H1 (cell line): ENCODE measurements around the gene FOXD4L1. TPM values are rescaled to one million over a fixed set of nuclear protein-coding genes. Genes with fewer than 3 reads are reported as not detected.
"Not testable (repeated sequence)": the region's sequence is repeated elsewhere in the genome, so short reads cannot be mapped to it uniquely, and the experiment has no call there.

Experiments
- CTCF ChIA-PET: fragments of 300-600 bp; sonication (Branson Sonifier 250); formaldehyde crosslinking; loops from one replicate; lab custom pipeline; 2021; ENCODE audit not compliant: partially characterized antibody; lab: Charles Lee
- POLR2A ChIA-PET: fragments of 300-600 bp; sonication (Branson Sonifier 250); formaldehyde crosslinking; loops from one replicate; lab custom pipeline; 2021; ENCODE audit warnings: inconsistent platforms; ENCODE audit not compliant: partially characterized antibody; lab: Charles Lee
- DNase-seq, 2 experiments: peaks; one replicate each; pipeline versions ENCODE4 v3.0.0 to v3.0.0-alpha.2; 2010 to 2022; ENCODE audit warnings: low spot score in 2 of 2, low read depth in 1 of 2, mixed read lengths in 1 of 2
- FAIRE-seq: peaks from 2 replicates; lab custom pipeline; 2011; peaks lifted over from hg19 to GRCh38; lab: Jason Lieb, UNC
- H2AFZ ChIP-seq: 2 replicates; pipeline ENCODE4 v1.8.1; 2012; ENCODE audit warnings: low read length, inconsistent platforms
- H2AK5ac ChIP-seq: 2 replicates; pipeline ENCODE4 v1.6.1; 2013; ENCODE audit warnings: low read depth, low read length
- H2BK120ac ChIP-seq: replicated peaks from 2 replicates; pipeline ENCODE3; 2013; ENCODE audit warnings: low read depth, low read length, inconsistent platforms
- H2BK12ac ChIP-seq: 2 replicates; pipeline ENCODE4 v1.6.1; 2013; ENCODE audit warnings: low read depth, low read length
- H2BK15ac ChIP-seq: 2 replicates; pipeline ENCODE4 v1.6.1; 2013; ENCODE audit warnings: low read length
- H2BK20ac ChIP-seq: 2 replicates; pipeline ENCODE4 v1.6.1; 2013; ENCODE audit warnings: low read length
- H2BK5ac ChIP-seq: 2 replicates; pipeline ENCODE4 v1.6.1; 2013; ENCODE audit warnings: low read depth, low read length
- H3K14ac ChIP-seq: 2 replicates; pipeline ENCODE4 v1.6.1; 2013; ENCODE audit warnings: inconsistent platforms; ENCODE audit not compliant: insufficient read length
- H3K18ac ChIP-seq: 2 replicates; pipeline ENCODE4 v1.6.1; 2013; ENCODE audit warnings: low read length; ENCODE audit errors: extremely low read depth
- H3K23ac ChIP-seq: 2 replicates; pipeline ENCODE4 v1.6.1; 2013; ENCODE audit warnings: inconsistent platforms; ENCODE audit not compliant: insufficient read length
- H3K23me2 ChIP-seq: 2 replicates; pipeline ENCODE4 v1.6.1; 2013; ENCODE audit warnings: low read depth, low read length
- H3K27ac ChIP-seq: 2 replicates; pipeline ENCODE4 v1.6.1; 2011; ENCODE audit warnings: low read depth, low read length, inconsistent platforms
- H3K27me3 ChIP-seq, 4 experiments: replicated peaks in 1 of 4; 1 replicate in 1 of 4; 2 replicates in 3 of 4; pipeline versions ENCODE4 v1.6.1 to v1.8.1; 2011 to 2013; ENCODE audit warnings: low read length in 3 of 4, mild to moderate bottlenecking in 3 of 4, inconsistent platforms in 2 of 4, mixed read lengths in 2 of 4, moderate library complexity in 1 of 4; ENCODE audit not compliant: control insufficient read depth in 3 of 4, insufficient read depth in 3 of 4; ENCODE audit errors: extremely low read depth in 1 of 4
- H3K36me3 ChIP-seq, 4 experiments: 2 replicates each; pipeline versions ENCODE4 v1.6.1 to v1.8.1; 2011 to 2013; ENCODE audit warnings: mild to moderate bottlenecking in 4 of 4, low read length in 3 of 4, moderate library complexity in 2 of 4, control low read depth in 1 of 4, inconsistent platforms in 1 of 4; ENCODE audit not compliant: insufficient read depth in 4 of 4, control insufficient read depth in 2 of 4
- H3K4ac ChIP-seq: replicated peaks from 2 replicates; pipeline ENCODE3; 2013; ENCODE audit warnings: low read length, low read depth, mixed read lengths, inconsistent platforms; ENCODE audit not compliant: insufficient read length
- H3K4me1 ChIP-seq, 4 experiments: replicated peaks in 1 of 4; 1 replicate in 1 of 4; 2 replicates in 3 of 4; pipeline versions ENCODE4 v1.6.1 to v1.8.1; 2011 to 2013; ENCODE audit warnings: low read length in 3 of 4, inconsistent platforms in 2 of 4, mixed read lengths in 1 of 4; ENCODE audit not compliant: insufficient read depth in 4 of 4, control insufficient read depth in 3 of 4
- H3K4me2 ChIP-seq, 2 experiments: 2 replicates each; pipeline versions ENCODE4 v1.6.1 to v1.8.1; 2011 to 2013; ENCODE audit warnings: low read depth in 2 of 2, low read length in 2 of 2, control low read depth in 1 of 2, inconsistent platforms in 1 of 2, mild to moderate bottlenecking in 1 of 2; ENCODE audit not compliant: insufficient read depth in 1 of 2
- H3K4me3 ChIP-seq, 4 experiments: fragments of 200-600, 300-600 bp in 1 of 4; sonication (generic), shearing (Covaris generic), sonication (Bioruptor Twin) in 1 of 4; 2 replicates each; pipeline versions ENCODE4 v1.5.1 to v1.8.1; 2011 to 2016; ENCODE audit warnings: low read length in 4 of 4, low read depth in 3 of 4, control low read depth in 2 of 4, inconsistent platforms in 2 of 4, mild to moderate bottlenecking in 2 of 4, mixed read lengths in 1 of 4, moderate library complexity in 1 of 4; ENCODE audit not compliant: insufficient read depth in 2 of 4; ENCODE audit errors: extremely low read depth in 1 of 4
- H3K56ac ChIP-seq: replicated peaks from 2 replicates; pipeline ENCODE3; 2013; ENCODE audit warnings: low read depth, mild to moderate bottlenecking, mixed read lengths, low read length, inconsistent platforms; ENCODE audit not compliant: insufficient read length
- H3K79me1 ChIP-seq: 2 replicates; pipeline ENCODE4 v1.6.1; 2013; ENCODE audit warnings: low read depth, low read length, control low read depth
- H3K79me2 ChIP-seq, 2 experiments: 2 replicates each; pipeline versions ENCODE4 v1.6.1 to v1.8.1; 2012 to 2013; ENCODE audit warnings: low read length in 2 of 2, mild to moderate bottlenecking in 2 of 2, inconsistent platforms in 1 of 2; ENCODE audit not compliant: insufficient read depth in 2 of 2, control insufficient read depth in 1 of 2
- H3K9ac ChIP-seq, 4 experiments: replicated peaks in 1 of 4; 1 replicate in 1 of 4; 2 replicates in 3 of 4; pipeline versions ENCODE4 v1.6.1 to v1.8.1; 2011 to 2013; ENCODE audit warnings: low read depth in 3 of 4, low read length in 3 of 4, control low read depth in 2 of 4, mild to moderate bottlenecking in 2 of 4, moderate library complexity in 2 of 4, inconsistent platforms in 1 of 4; ENCODE audit errors: extremely low read depth in 1 of 4
- H3K9me3 ChIP-seq, 2 experiments: 2 replicates each; pipeline versions ENCODE4 v1.6.1 to v1.8.1; 2012 to 2013; ENCODE audit warnings: mild to moderate bottlenecking in 2 of 2, moderate library complexity in 2 of 2, control low read depth in 1 of 2, inconsistent platforms in 1 of 2, low read depth in 1 of 2, low read length in 1 of 2, mixed read lengths in 1 of 2; ENCODE audit not compliant: insufficient read depth in 2 of 2
- H4K20me1 ChIP-seq, 2 experiments: replicated peaks in 1 of 2; 2 replicates each; pipeline versions ENCODE3 to v1.8.1; 2011 to 2013; ENCODE audit warnings: inconsistent platforms in 2 of 2, low read length in 2 of 2, mild to moderate bottlenecking in 1 of 2; ENCODE audit not compliant: insufficient read depth in 2 of 2, control insufficient read depth in 1 of 2
- H4K5ac ChIP-seq: 2 replicates; pipeline ENCODE4 v1.6.1; 2013; ENCODE audit warnings: low read length, low read depth, mixed read lengths, inconsistent platforms; ENCODE audit not compliant: insufficient read length
- H4K8ac ChIP-seq: 2 replicates; pipeline ENCODE4 v1.8.0; 2013; ENCODE audit warnings: mild to moderate bottlenecking, moderate library complexity, low read length, inconsistent platforms; ENCODE audit not compliant: insufficient read depth; ENCODE audit errors: extremely low read depth
- H4K91ac ChIP-seq: replicated peaks from 2 replicates; pipeline ENCODE3; 2013; ENCODE audit warnings: low read length, mixed read lengths, inconsistent platforms; ENCODE audit not compliant: insufficient read length
- WGBS, 2 experiments: shearing (Covaris generic) in 1 of 2; methylation state at CpG; one replicate each; pipeline versions ENCODE4 v1.1.6 to v1.1.7; 2013 to 2015; ENCODE audit warnings: low lambda C conversion rate in 2 of 2, mixed read lengths in 2 of 2, inconsistent platforms in 1 of 2, low coverage in 1 of 2, missing lambda C conversion rate in 1 of 2; ENCODE audit not compliant: insufficient replicate concordance in 2 of 2, insufficient coverage in 1 of 2, insufficient read length in 1 of 2; ENCODE audit errors: extremely low coverage in 1 of 2, missing lambda C conversion rate in 1 of 2; 5-methylcytosine and 5-hydroxymethylcytosine counted together
- polyA plus RNA-seq, 7 experiments: library from polyadenylated mRNA; depleted of rRNA in 3 of 7; stranded (reverse) in 5 of 7; unstranded in 2 of 7; fragments of >200 nt in 5 of 7; fragments of 200-250 nt in 2 of 7; gene quantifications; 1 replicate in 5 of 7; 2 replicates in 1 of 7; 4 replicates in 1 of 7; pipeline versions ENCODE4 v1.2.1 to v1.2.3, GENCODE V29; 2011 to 2013; ENCODE audit warnings: missing spikeins in 2 of 7, mixed read lengths in 2 of 7
- total RNA-seq: library from RNA; stranded (reverse); fragmentation: NEBNext Ultra II Directional; extraction: Animal tissue kit (Norgen Biotek cat#: 25700); gene quantifications from 2 replicates; pipeline ENCODE4 v1.2.1, GENCODE V29; 2021

FOXD4L1 gene
- total and polyA plus RNA-seq, 2 of the 8 experiments (the other 6 are each of a cell fraction or from before 2014, with no cell fraction given), result not detected

- H2AK5ac ChIP-seq, H3K79me2 ChIP-seq, H2BK20ac ChIP-seq, H3K4ac ChIP-seq, H3K36me3 ChIP-seq, H2BK5ac ChIP-seq, H2AFZ ChIP-seq, CTCF ChIA-PET, FAIRE-seq, H4K91ac ChIP-seq, H3K4me2 ChIP-seq, H3K4me3 ChIP-seq, H3K4me1 ChIP-seq, H3K18ac ChIP-seq, H2BK12ac ChIP-seq, H4K5ac ChIP-seq, H3K27me3 ChIP-seq, H3K56ac ChIP-seq, H2BK15ac ChIP-seq, H3K23ac ChIP-seq, POLR2A ChIA-PET, H3K27ac ChIP-seq, H4K20me1 ChIP-seq, H2BK120ac ChIP-seq, H3K23me2 ChIP-seq, H3K9ac ChIP-seq, H4K8ac ChIP-seq, H3K14ac ChIP-seq, H3K9me3 ChIP-seq, H3K79me1 ChIP-seq: not testable (repeated sequence)
- peak in 1 of 2 experiments; percentile 63 for DNase-seq
- 81% methylated on average over 11 of the region's 24 CpGs; no CpG with 5 or more reads in 1 of the 2 experiments for WGBS, 2 experiments
These were observed 21.6 kb upstream of the FOXD4L1 start for GRCh38 chr2:113476688-113477368.

GRCh38 chr2:113496527-113496926, 1.9 kb upstream of the FOXD4L1 start:
- H2BK15ac ChIP-seq, H2AFZ ChIP-seq, H3K4ac ChIP-seq, H3K4me2 ChIP-seq, H3K4me1 ChIP-seq, POLR2A ChIA-PET, H4K91ac ChIP-seq, H4K20me1 ChIP-seq, CTCF ChIA-PET, H3K27ac ChIP-seq, H2AK5ac ChIP-seq, H2BK12ac ChIP-seq, H3K14ac ChIP-seq, H4K5ac ChIP-seq, H4K8ac ChIP-seq, H2BK5ac ChIP-seq, H3K23ac ChIP-seq, H3K36me3 ChIP-seq, H3K4me3 ChIP-seq, H3K79me1 ChIP-seq, H2BK120ac ChIP-seq, H2BK20ac ChIP-seq, DNase-seq, FAIRE-seq, H3K79me2 ChIP-seq, H3K9me3 ChIP-seq, H3K56ac ChIP-seq, H3K9ac ChIP-seq, H3K23me2 ChIP-seq, H3K18ac ChIP-seq: not testable (repeated sequence)
- H3K27me3 ChIP-seq, result peaks cover 4 to 16% (median 13%) of the 10 kb centered on the region in 4 experiments; a peak in 6 of 7 replicates
- WGBS, 2 experiments, result 57% methylated on average over 13 of the region's 13 CpGs; no CpG with 5 or more reads in 1 of the 2 experiments
